ENCODE results near the gene KIR2DL3. TPM values are rescaled to one million over a fixed set of nuclear protein-coding genes. Genes with fewer than 3 reads are reported as not detected.

The KIR2DL3 gene
- total and polyA plus RNA-seq, 4 donors: 0.03 TPM; not detected in 3

GRCh38 chr19:54724142-54724541 lies 14.2 kb upstream of the KIR2DL3 start, which contains the start of gene KIR3DL3 (continued):
- no peak for TF ChIP-seq REST (IDR thresholded peaks at IDR 0.05)

GRCh38 chr19:54724644-54725043 lies 13.7 kb upstream of the KIR2DL3 start:
- peaks cover 0 to 8% (median 6%) of the 10 kb centered on the region in 4 donors for H3K9me3 ChIP-seq (ENCODE audit: control insufficient read depth in 4 of 4, low read length in 3 of 4)
- H3K9ac ChIP-seq (ENCODE audit: low read depth in 1 of 2, low read length in 2 of 2): no peak overlapping the region
- no peak overlapping the region for H3K27ac ChIP-seq (ENCODE audit: low read depth in 1 of 2, low read length in 2 of 2)
- DNase-seq (ENCODE audit: low spot score): no peak
- H3K27me3 ChIP-seq (ENCODE audit: control insufficient read depth in 4 of 4, insufficient read depth in 4 of 4, low read length in 3 of 4): peaks cover 0 to 2% (median 0%) of the 10 kb centered on the region in 4 donors
- no peak for TF ChIP-seq RAD21 (IDR thresholded peaks at IDR 0.05)
- TF ChIP-seq ATF3 (IDR thresholded peaks at IDR 0.05): no peak
- TF ChIP-seq HNF4G (IDR thresholded peaks at IDR 0.05): no peak
- no peak overlapping the region for H3K4me3 ChIP-seq (ENCODE audit: low read depth in 1 of 3, low read length in 3 of 3)
- 60% methylated on average over 3 of the region's 3 CpGs for WGBS
- H3K4me1 ChIP-seq (ENCODE audit: control insufficient read depth in 4 of 4, insufficient read depth in 4 of 4, low read length in 3 of 4): no peaks in the 10 kb centered on the region
- H3K36me3 ChIP-seq (ENCODE audit: control insufficient read depth in 4 of 4, insufficient read depth in 3 of 4, low read depth in 1 of 4, low read length in 3 of 4): no peaks in the 10 kb centered on the region

- Histone ChIP-seq H3K9me3 (ENCODE audit: control insufficient read depth in 4 of 4, low read length in 3 of 4) (peaks cover 0 to 8% (median 5%) of the 10 kb centered on the region in 4 donors), H3K36me3 (ENCODE audit: control insufficient read depth in 4 of 4, insufficient read depth in 3 of 4, low read depth in 1 of 4, low read length in 3 of 4) (no peaks in the 10 kb centered on the region), H3K27ac (ENCODE audit: low read depth in 1 of 2, low read length in 2 of 2) (no peak overlapping the region), H3K9ac (ENCODE audit: low read depth in 1 of 2, low read length in 2 of 2) (no peak overlapping the region), H3K27me3 (ENCODE audit: control insufficient read depth in 4 of 4, insufficient read depth in 4 of 4, low read length in 3 of 4) (peaks cover 0 to 3% (median 0%) of the 10 kb centered on the region in 4 donors), H3K4me1 (ENCODE audit: control insufficient read depth in 4 of 4, insufficient read depth in 4 of 4, low read length in 3 of 4) (no peaks in the 10 kb centered on the region), H3K4me3 (ENCODE audit: low read depth in 1 of 3, low read length in 3 of 3) (no peak overlapping the region)
- DNase-seq (ENCODE audit: low spot score): no peak
- TF ChIP-seq ZBTB33 (IDR thresholded peaks at IDR 0.05) (no peak), FOXA2 (IDR thresholded peaks at IDR 0.05) (no peak), NR2F2 (IDR thresholded peaks at IDR 0.05) (no peak), SP1 (IDR thresholded peaks at IDR 0.05) (no peak), REST (IDR thresholded peaks at IDR 0.05) (no peak)
- 79% methylated on average over 7 of the region's 7 CpGs for WGBS
Observed at GRCh38 chr19:54725321-54725720, 13.0 kb upstream of the KIR2DL3 start.

Data from liver (tissue), 9 donors.